HepG2 (cell line): ENCODE data around the gene SLC25A33. TPM values are rescaled to one million over a fixed set of nuclear protein-coding genes. Genes with fewer than 3 reads are reported as not detected.
A peak's percentile ranks its signal among the peaks of the same experiment; 100 is the strongest.

Experiments
- ATAC-seq: fragments of 200-7000 bp; cut with Tn5 transposase; 3 replicates; pipeline ENCODE4 v1.9.1; 2020; ENCODE audit warnings: mild to moderate bottlenecking, moderate library complexity
- BruUV-seq: library from RNA; stranded (reverse); fragments of 400-500 nt; replicated peaks from 2 replicates; lab custom pipeline; 2021; lab: Mats Ljungman, UMichigan
- CTCF ChIA-PET: fragments of 300-600 bp; formaldehyde crosslinking; extraction: SDS; loops from one replicate; lab custom pipeline; 2021; ENCODE audit warnings: low total read pairs, inconsistent platforms, low intra/inter-chr PET ratio; lab: Yijun Ruan, JAX
- POLR2A ChIA-PET: fragments of 350-600 bp; sonication (Branson Sonifier 250); formaldehyde crosslinking; loops from one replicate; lab custom pipeline; 2020; ENCODE audit warnings: antibody characterized with exemption, inconsistent platforms; lab: Yijun Ruan, JAX
- DNase-seq: peaks from one replicate; pipeline ENCODE4 v3.0.0-alpha.2; 2015; ENCODE audit warnings: low spot score
- FAIRE-seq: peaks from 3 replicates; lab custom pipeline; 2011; peaks lifted over from hg19 to GRCh38; lab: Jason Lieb, UNC
- H2AFZ ChIP-seq: one replicate; pipeline ENCODE4 v1.6.1; 2011; ENCODE audit warnings: low read length, inconsistent platforms
- H3K27ac ChIP-seq: fragments of 300-600 bp; 3 replicates; pipeline ENCODE4 v1.8.0; 2011; ENCODE audit warnings: mixed run types, mild to moderate bottlenecking, mixed read lengths, low read length, inconsistent platforms; ENCODE audit not compliant: insufficient read depth; ENCODE audit errors: extremely low read length
- H3K27me3 ChIP-seq, 2 experiments: fragments of 200-600 bp in 1 of 2; 2 replicates in 1 of 2; 3 replicates in 1 of 2; pipeline versions ENCODE4 v1.6.0 to v1.8.0; 2011; ENCODE audit warnings: low read length in 2 of 2, mild to moderate bottlenecking in 2 of 2, moderate library complexity in 2 of 2, inconsistent platforms in 1 of 2; ENCODE audit not compliant: insufficient read depth in 2 of 2, control insufficient read depth in 1 of 2
- H3K36me3 ChIP-seq, 2 experiments: fragments of 200-600 bp in 1 of 2; replicated peaks in 1 of 2; 2 replicates in 1 of 2; 3 replicates in 1 of 2; pipeline versions ENCODE4 v1.5.1 to v1.8.0; 2011; ENCODE audit warnings: low read length in 2 of 2, inconsistent platforms in 1 of 2; ENCODE audit not compliant: insufficient read depth in 2 of 2, control insufficient read depth in 1 of 2
- H3K4me1 ChIP-seq: 2 replicates; pipeline ENCODE4 v1.5.1; 2012; ENCODE audit warnings: low read length, inconsistent platforms; ENCODE audit not compliant: insufficient read depth
- H3K4me2 ChIP-seq: 2 replicates; pipeline ENCODE4 v1.6.0; 2011; ENCODE audit warnings: low read depth, low read length, inconsistent platforms
- H3K4me3 ChIP-seq, 3 experiments: fragments of 200-600 bp in 1 of 3; sonication (generic), shearing (Covaris generic) in 1 of 3; replicated peaks in 1 of 3; 2 replicates each; pipeline ENCODE4 v1.5.1; 2011 to 2016; ENCODE audit warnings: low read length in 3 of 3, inconsistent platforms in 2 of 3, low read depth in 2 of 3, mild to moderate bottlenecking in 2 of 3, control low read depth in 1 of 3, mixed read lengths in 1 of 3; ENCODE audit not compliant: insufficient read depth in 1 of 3
- H3K79me2 ChIP-seq: one replicate; pipeline ENCODE4 v1.6.1; 2011; ENCODE audit warnings: low read length, inconsistent platforms; ENCODE audit not compliant: insufficient read depth
- H3K9ac ChIP-seq: 2 replicates; pipeline ENCODE4 v1.6.0; 2011; ENCODE audit warnings: mild to moderate bottlenecking, low read depth, low read length, inconsistent platforms; ENCODE audit not compliant: insufficient read depth
- H3K9me3 ChIP-seq: 2 replicates; pipeline ENCODE4 v1.5.1; 2012; ENCODE audit warnings: mild to moderate bottlenecking, low read length
- H4K20me1 ChIP-seq: 2 replicates; pipeline ENCODE4 v1.6.0; 2011; ENCODE audit warnings: inconsistent platforms, mild to moderate bottlenecking, low read length, moderate library complexity; ENCODE audit not compliant: insufficient read depth
- CBFB ChIP-seq: sonication (generic); formaldehyde crosslinking; IDR thresholded peaks from 2 replicates; pipeline ENCODE4 v1.4.0; 2020; ENCODE audit warnings: missing genetic modification reagents
- RFX3 ChIP-seq: IDR thresholded peaks from 2 replicates; pipeline ENCODE4 v1.6.1; 2016; ENCODE audit warnings: missing biosample characterization, missing genetic modification reagents
- WIZ ChIP-seq: sonication (generic); formaldehyde crosslinking; IDR thresholded peaks from 2 replicates; pipeline ENCODE4 v1.5.1; 2020; ENCODE audit warnings: mild to moderate bottlenecking, missing genetic modification reagents
- ZNF629 ChIP-seq: sonication (generic); formaldehyde crosslinking; conservative IDR thresholded peaks from 2 replicates; pipeline ENCODE4 v1.5.0; 2020; ENCODE audit warnings: missing genetic modification reagents
- ZNF781 ChIP-seq: sonication (generic); formaldehyde crosslinking; IDR thresholded peaks from 2 replicates; pipeline ENCODE4 v1.5.1; 2020; ENCODE audit warnings: borderline replicate concordance, mild to moderate bottlenecking, missing genetic modification reagents; ENCODE audit errors: not compliant biosample characterization
- ZSCAN31 ChIP-seq: sonication (generic); formaldehyde crosslinking; IDR thresholded peaks from 2 replicates; pipeline ENCODE4 v1.5.0; 2020; ENCODE audit warnings: low read depth, mild to moderate bottlenecking, missing genetic modification reagents
- WGBS: methylation state at CpG from one replicate; pipeline ENCODE4 v1.1.6; 2017; ENCODE audit warnings: low lambda C conversion rate; 5-methylcytosine and 5-hydroxymethylcytosine counted together
- in situ Hi-C: cut with HindIII; loops from 2 replicates; pipeline ENCODE4 v1.10.0; 2017; ENCODE audit warnings: low pct_unique_long_range_greater_than_20kb; ENCODE audit not compliant: extremely low pct_ligation_motif_present
- intact Hi-C: fragments of 100-400 bp; cut with micrococcal nuclease; formaldehyde crosslinking; loops from one replicate; pipeline ENCODE4 v1.10.0; 2022; ENCODE audit not compliant: unreplicated experiment
- polyA plus RNA-seq, 8 experiments: library from polyadenylated mRNA; depleted of rRNA in 3 of 8; stranded (reverse) in 7 of 8; unstranded in 1 of 8; fragments of >200 nt; fragmentation: Illumina TruSeq in 4 of 8; extraction: Trizol in 4 of 8; gene quantifications; 2 replicates each; pipeline versions ENCODE4 v1.2.1 to v1.2.3, GENCODE V29; 2011 to 2016; ENCODE audit warnings: low read depth in 4 of 8, missing spikeins in 1 of 8, mixed read lengths in 1 of 8; ENCODE audit not compliant: insufficient read depth in 1 of 8
- total RNA-seq, 5 experiments: library from RNA; depleted of rRNA; stranded (reverse); fragments of >200 nt; fragmentation: Illumina TruSeq; extraction: Trizol; gene quantifications; 2 replicates each; pipeline ENCODE4 v1.2.3, GENCODE V29; 2016; ENCODE audit warnings: low read depth in 1 of 5
- TF ChIP-seq, protein P1 (sequence below): sonication (generic); formaldehyde crosslinking; IDR thresholded peaks from 2 replicates; pipeline ENCODE4 v1.4.0; 2020; ENCODE audit warnings: mild to moderate bottlenecking, low read depth, missing genetic modification reagents
- TF ChIP-seq, protein P2 (sequence below): sonication (generic); formaldehyde crosslinking; IDR thresholded peaks from 2 replicates; pipeline ENCODE4 v1.9.0; 2022; ENCODE audit warnings: missing genetic modification reagents, mild to moderate bottlenecking, borderline replicate concordance
- TF ChIP-seq, protein P3 (sequence below): sonication (generic); formaldehyde crosslinking; IDR thresholded peaks from 2 replicates; pipeline ENCODE4 v1.5.1; 2020; ENCODE audit warnings: mild to moderate bottlenecking, missing genetic modification reagents
- TF ChIP-seq, protein P4 (sequence below): sonication (generic); formaldehyde crosslinking; IDR thresholded peaks from 2 replicates; pipeline ENCODE4 v1.5.1; 2020; ENCODE audit warnings: mild to moderate bottlenecking, missing genetic modification reagents, moderate library complexity

SLC25A33 gene
- total and polyA plus RNA-seq, 2 of the 13 experiments (the other 11 are each of a cell fraction or from before 2014, with no cell fraction given), result 15.4 to 50.3 TPM

DNA sequence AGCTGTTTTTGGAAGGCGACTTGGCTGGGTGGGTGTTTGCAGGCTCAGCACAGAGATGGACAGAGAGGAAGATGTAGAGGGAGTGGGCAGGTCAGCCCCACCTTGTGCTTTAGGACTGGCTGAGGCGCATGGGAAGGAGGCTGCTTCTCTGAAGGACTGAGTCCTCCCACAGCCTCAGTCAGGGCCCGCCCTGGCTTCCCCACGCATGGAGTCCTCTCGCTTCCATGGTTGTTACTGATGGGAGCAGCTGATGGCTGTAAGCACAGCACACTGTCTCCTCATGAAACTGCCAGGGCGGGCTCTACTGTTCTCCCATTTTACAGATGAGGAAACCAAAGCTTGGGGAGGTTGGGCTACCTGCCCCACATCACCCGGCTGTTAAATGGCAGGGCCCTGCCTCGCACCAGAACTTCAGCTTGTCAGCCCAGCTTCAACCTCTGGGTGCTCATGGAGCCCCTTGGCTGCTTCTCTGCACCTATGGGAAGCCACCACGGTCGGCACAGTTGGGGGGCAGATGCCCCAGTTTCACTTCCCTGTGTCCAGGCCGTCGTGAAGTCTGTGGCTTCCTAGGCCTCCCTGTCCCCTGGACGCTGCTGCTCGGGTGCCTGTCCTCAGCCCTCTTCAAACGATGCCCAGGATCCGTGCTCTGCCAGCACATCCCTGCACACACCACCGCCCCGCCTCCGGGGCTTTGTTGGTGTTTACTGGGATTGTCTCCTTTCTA is 51.8 kb downstream of the SLC25A33 start:
- 94% methylated on average over 13 of the region's 19 CpGs for WGBS
- peaks cover 1 to 6% of the 10 kb centered on the region in 2 experiments; a peak in 2 of 5 replicates for H3K36me3 ChIP-seq
- CTCF ChIA-PET, result no interaction called here
- H3K27me3 ChIP-seq, result no peaks in the 10 kb centered on the region
- H3K4me2 ChIP-seq, result no peak overlapping the region
- in situ Hi-C loops (no loop called here), intact Hi-C loops (no loop called here)
- TF ChIP-seq, protein P1, sequence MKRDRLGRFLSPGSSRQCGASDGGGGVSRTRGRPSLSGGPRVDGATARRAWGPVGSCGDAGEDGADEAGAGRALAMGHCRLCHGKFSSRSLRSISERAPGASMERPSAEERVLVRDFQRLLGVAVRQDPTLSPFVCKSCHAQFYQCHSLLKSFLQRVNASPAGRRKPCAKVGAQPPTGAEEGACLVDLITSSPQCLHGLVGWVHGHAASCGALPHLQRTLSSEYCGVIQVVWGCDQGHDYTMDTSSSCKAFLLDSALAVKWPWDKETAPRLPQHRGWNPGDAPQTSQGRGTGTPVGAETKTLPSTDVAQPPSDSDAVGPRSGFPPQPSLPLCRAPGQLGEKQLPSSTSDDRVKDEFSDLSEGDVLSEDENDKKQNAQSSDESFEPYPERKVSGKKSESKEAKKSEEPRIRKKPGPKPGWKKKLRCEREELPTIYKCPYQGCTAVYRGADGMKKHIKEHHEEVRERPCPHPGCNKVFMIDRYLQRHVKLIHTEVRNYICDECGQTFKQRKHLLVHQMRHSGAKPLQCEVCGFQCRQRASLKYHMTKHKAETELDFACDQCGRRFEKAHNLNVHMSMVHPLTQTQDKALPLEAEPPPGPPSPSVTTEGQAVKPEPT (CRISPR knock-in tag), result no peak
- TF ChIP-seq, protein P2, sequence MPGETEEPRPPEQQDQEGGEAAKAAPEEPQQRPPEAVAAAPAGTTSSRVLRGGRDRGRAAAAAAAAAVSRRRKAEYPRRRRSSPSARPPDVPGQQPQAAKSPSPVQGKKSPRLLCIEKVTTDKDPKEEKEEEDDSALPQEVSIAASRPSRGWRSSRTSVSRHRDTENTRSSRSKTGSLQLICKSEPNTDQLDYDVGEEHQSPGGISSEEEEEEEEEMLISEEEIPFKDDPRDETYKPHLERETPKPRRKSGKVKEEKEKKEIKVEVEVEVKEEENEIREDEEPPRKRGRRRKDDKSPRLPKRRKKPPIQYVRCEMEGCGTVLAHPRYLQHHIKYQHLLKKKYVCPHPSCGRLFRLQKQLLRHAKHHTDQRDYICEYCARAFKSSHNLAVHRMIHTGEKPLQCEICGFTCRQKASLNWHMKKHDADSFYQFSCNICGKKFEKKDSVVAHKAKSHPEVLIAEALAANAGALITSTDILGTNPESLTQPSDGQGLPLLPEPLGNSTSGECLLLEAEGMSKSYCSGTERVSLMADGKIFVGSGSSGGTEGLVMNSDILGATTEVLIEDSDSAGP (CRISPR knock-in tag), result peak; percentile 23; the same call in 1 of the 2 replicates
- TF ChIP-seq, protein P3, sequence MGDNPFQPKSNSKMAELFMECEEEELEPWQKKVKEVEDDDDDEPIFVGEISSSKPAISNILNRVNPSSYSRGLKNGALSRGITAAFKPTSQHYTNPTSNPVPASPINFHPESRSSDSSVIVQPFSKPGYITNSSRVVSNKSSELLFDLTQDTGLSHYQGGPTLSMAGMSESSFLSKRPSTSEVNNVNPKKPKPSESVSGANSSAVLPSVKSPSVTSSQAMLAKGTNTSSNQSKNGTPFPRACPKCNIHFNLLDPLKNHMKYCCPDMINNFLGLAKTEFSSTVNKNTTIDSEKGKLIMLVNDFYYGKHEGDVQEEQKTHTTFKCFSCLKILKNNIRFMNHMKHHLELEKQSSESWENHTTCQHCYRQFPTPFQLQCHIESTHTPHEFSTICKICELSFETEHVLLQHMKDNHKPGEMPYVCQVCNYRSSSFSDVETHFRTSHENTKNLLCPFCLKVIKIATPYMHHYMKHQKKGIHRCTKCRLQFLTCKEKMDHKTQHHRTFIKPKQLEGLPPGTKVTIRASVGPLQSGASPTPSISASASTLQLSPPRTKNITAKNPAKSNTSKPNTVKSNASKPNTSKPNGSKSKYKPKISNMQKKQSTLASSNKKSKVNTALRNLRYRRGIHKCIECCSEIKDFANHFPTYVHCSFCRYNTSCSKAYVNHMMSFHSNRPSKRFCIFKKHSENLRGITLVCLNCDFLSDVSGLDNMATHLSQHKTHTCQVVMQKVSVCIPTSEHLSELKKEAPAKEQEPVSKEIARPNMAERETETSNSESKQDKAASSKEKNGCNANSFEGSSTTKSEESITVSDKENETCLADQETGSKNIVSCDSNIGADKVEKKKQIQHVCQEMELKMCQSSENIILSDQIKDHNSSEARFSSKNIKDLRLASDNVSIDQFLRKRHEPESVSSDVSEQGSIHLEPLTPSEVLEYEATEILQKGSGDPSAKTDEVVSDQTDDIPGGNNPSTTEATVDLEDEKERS (CRISPR knock-in tag), result no peak
- TF ChIP-seq WIZ (CRISPR knock-in tag), result no peak
- TF ChIP-seq ZSCAN31 (CRISPR knock-in tag), result no peak
- peak; percentile 53; the same call in 1 of the 2 replicates for TF ChIP-seq ZNF629 (CRISPR knock-in tag)
- TF ChIP-seq, protein P4, sequence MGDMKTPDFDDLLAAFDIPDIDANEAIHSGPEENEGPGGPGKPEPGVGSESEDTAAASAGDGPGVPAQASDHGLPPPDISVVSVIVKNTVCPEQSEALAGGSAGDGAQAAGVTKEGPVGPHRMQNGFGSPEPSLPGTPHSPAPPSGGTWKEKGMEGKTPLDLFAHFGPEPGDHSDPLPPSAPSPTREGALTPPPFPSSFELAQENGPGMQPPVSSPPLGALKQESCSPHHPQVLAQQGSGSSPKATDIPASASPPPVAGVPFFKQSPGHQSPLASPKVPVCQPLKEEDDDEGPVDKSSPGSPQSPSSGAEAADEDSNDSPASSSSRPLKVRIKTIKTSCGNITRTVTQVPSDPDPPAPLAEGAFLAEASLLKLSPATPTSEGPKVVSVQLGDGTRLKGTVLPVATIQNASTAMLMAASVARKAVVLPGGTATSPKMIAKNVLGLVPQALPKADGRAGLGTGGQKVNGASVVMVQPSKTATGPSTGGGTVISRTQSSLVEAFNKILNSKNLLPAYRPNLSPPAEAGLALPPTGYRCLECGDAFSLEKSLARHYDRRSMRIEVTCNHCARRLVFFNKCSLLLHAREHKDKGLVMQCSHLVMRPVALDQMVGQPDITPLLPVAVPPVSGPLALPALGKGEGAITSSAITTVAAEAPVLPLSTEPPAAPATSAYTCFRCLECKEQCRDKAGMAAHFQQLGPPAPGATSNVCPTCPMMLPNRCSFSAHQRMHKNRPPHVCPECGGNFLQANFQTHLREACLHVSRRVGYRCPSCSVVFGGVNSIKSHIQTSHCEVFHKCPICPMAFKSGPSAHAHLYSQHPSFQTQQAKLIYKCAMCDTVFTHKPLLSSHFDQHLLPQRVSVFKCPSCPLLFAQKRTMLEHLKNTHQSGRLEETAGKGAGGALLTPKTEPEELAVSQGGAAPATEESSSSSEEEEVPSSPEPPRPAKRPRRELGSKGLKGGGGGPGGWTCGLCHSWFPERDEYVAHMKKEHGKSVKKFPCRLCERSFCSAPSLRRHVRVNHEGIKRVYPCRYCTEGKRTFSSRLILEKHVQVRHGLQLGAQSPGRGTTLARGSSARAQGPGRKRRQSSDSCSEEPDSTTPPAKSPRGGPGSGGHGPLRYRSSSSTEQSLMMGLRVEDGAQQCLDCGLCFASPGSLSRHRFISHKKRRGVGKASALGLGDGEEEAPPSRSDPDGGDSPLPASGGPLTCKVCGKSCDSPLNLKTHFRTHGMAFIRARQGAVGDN (CRISPR knock-in tag), result no peak
- TF ChIP-seq ZNF781 (CRISPR knock-in tag), result no peak
- no peak for TF ChIP-seq CBFB (CRISPR knock-in tag)
- no peak for TF ChIP-seq RFX3 (CRISPR knock-in tag)
- H3K27ac ChIP-seq, result no peak overlapping the region
- POLR2A ChIA-PET, result interaction anchor here (1.4 kb wide), 1 partner anchor 126 kb away, joined by 4 read pairs; no protein-coding TSS in a partner anchor
- no peak overlapping the region for H2AFZ ChIP-seq
- H3K79me2 ChIP-seq, result peaks cover 59% of the 10 kb centered on the region
- no TSS peak for BruUV-seq
- peaks cover 56% of the 10 kb centered on the region for H3K4me1 ChIP-seq
- DNase-seq, result no peak
- FAIRE-seq, result no peak
- H3K9ac ChIP-seq, result no peak overlapping the region
- peaks cover 27% of the 10 kb centered on the region for H4K20me1 ChIP-seq
- ATAC-seq, result no peak
- H3K4me3 ChIP-seq, result no peak overlapping the region; a peak in 1 of 6 replicates
- no peaks in the 10 kb centered on the region for H3K9me3 ChIP-seq
